Stimulated activated CD8-positive, alpha-beta memory T cell treated with anti-CD3 and anti-CD28 coated beads, Interleukin-12 subunit alpha, Interleukin-12 subunit beta, amount 100 ng/mL, for 24 hours (primary cell): ENCODE data around the gene GHDC.

Source experiments
- DNase-seq: peaks from one replicate; pipeline ENCODE4 v3.0.0-alpha.2; 2020; ENCODE audit errors: extremely low read depth

The GHDC gene

DNA sequence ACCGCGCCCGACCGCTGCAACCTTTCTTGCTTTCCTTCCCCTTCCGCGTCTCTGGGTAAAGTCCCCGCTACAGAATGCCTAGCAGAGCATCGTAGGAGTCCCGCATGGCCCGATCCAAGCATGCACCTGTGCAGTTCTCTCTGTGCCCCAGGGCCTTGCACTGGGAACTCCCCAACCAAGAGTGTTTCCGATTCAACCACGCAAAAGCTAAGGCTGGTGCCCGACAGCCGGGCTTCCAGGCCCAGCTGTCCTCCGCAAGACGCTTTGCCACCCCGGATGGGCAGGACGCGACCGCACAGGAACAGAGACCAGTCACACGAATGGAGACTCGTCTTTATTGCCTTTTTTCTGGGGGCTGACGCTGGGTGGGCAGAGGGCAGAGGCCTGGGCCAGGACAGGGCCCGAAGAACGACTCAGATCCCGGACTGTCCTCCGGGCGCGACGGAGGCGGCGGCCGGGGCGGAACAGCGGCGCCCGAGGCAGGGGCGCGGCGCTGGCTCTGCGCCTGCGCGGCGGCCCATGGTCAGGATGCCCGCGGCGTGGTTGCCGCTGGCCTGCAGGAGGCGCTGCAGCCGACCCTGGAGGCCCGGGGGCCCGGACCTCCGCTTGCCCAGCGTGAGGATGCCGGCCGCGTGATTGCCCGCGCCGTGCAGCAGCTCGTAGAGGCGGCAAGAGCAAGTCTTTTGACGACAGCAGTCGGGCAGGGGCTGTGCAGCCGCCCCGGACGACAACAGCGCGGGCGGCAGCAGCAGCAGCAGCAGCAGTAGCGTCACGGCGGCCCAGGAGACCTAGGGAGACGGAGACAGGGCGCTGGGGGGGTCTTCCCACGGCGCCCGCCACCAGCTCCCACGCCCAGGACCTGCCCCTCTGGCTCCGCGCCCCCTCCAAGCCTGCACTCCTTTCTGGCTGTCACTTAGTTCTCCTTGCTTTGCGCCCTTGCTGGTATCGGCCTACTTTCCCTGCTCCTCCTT, 10.3 kb downstream of the GHDC start:
- DNase-seq: peak; percentile 45

DNA sequence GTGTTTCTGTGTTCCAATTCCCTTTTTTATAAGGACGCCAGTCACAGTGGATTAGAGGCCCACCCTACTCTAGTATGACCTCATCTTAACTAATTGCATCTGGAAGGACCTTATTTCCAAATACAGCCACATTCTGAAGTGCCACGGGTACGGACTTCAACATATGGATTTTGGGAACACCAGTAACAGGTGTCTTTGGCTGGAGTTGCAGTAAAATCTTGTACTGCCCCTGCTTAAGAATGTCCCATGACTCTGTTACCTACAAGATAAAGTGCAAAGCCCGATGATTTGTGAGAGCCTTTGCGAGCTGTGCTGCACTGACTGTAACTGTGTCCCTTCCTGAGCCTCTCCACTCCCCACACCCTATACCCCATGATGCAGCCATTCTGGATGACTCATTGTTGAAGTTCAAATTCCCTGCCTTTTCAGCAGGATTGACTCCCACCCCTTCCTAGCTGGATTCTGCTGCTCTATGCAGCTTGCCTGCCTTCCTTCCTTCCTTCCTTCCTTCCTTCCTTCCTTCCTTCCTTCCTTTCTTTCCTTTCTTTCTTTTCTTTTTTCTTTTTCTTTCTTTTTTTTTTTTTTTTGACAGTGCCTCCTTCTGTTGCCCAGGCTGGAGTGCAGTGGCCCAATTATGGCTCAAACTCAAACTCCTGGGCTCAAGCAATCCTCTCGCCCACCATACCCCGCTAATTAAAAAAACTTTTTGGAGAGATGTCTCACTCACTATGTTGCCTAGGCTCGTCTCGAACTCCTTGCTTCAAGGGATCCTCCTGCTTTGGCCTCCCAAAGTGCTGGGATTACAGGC, 11.2 kb downstream of the GHDC start:
- no peak for DNase-seq

DNA sequence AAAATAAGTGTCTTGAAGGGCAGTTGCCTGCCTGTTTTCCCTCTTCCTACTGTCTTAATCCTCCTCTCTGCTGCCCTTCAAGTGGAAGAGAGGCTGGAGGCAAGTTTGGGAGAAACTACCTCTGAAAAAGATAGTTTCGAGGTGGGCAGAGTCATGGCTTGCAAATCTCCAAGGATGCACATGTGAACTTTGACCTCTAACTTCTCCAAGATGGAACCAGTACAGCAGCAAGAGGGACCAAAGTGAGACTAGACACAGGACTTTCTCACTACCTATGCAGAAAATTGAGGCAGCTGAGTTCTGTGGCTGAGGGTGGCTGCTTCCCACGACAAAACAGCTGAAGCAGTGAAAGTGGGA, 12.5 kb downstream of the GHDC start:
- DNase-seq: no peak

DNA sequence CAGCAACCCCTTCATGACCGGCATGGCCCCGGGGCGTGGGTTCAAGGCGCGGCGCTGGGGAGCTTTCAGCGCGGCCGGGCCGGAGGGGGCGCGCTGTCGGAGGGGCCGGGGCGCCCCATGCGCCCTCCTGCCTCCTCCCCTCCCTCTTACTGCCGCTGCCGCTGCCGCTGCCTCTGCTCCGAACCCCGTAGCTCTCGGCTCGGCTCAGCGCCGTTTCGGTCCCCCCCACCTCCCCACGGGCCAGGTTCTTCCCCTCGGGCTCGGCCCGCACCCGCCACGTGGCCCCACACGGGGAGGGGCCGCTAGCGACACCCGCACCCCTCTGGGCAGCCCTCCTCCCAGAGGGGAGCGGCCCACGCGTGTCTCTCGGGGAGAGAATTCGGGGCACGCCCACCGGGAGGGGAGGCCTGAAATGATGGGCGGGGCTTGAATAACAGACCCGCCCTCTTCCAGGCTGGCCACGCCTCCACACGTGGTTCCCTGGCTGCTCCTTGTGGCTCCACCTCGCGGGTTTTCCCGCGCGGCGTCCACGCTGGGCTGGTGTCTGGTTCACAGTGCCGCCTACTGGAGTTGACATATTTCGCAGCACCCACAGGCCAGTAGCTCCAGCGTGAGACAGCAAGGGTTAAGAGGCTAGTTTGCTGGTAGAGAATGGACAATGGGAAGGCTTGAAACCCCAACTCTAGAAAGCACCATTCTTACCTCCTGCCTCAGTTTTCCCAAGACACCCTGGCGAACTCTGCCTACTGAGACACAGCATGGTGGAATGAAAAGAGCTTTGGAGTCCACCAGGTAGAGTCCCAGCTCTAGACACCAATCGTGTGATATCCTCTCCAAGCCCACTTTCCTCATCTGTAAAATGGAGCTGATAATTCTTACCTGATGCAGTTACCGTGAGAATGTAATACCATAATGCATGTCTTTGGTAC, 13.1 kb downstream of the GHDC start, which contains the start of gene KCNH4:
Gene KCNH4 (minus strand): TSS at position 221 of the 929 bp plus-strand sequence. CDS start 197 bp downstream, at position 24.
- peak; percentile 65 for DNase-seq

DNA sequence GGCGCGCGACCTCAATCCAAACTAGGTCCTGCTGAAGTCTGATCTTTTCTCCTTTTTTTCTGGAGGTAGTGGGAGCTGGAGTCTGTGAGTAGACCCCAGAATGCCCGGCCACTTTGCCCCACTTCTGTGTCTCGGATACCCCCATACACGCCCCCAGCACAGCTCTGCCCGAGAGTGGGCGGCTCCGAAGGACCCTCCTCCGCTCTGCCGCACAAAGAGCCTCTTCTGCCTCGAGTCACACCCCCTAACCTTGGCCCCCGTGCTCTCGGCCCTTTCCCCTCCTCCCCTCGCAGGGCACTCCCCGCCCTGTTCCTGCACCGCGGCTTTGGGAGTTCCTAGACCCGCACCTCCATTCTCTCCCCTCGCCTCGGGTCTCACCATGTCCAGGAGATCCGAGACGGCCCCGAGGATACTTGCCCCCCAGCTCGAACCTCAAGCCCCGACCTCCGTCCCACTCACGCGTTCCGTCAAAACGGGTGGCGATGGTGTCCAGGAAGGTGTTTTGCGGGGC, 13.8 kb downstream of the GHDC start:
- no peak for DNase-seq

DNA sequence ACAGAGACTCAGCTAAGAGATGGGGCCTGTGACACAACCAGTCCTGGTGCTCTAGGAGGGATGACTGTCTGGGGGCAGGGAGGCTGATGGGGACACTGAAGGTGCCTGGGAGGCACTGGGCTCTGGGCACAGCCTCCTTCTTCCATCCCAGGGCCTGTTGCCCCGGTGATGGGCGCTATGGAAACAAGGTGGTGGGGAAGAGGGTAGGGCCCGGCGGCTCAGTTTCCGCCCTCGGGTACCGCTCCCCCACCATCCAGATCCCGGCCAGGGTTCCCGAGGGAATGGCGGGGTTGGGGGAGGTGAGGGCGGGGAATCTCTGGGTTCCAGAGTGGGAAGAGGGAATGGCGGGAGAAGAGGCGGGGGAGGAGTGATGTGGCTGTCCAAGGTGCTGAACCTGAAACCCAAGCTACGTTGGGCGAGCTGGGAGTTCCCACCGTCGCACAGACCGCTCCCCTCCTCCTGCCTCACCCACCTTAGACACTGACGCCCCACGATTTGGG, 14.3 kb downstream of the GHDC start:
- no peak for DNase-seq

DNA sequence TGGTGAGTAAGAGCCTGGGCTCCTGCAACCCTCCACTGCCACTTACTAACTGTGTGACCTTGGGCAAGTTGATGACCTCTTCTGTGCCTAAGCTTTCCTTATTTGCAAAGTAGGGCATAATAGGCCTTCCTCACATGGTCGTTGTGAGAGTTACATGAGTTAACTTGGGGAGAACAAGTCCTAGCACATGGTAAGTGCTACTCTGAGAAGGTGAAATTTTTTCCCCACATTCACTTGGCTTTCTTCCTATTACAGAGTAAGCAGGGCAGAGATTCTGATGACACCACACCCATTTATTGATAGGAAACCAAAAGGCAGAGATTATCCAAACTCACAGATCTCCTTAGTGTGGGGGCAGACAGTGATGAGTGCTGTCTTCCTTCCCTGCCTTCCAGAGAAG, 15.0 kb downstream of the GHDC start:
- no peak for DNase-seq

DNA sequence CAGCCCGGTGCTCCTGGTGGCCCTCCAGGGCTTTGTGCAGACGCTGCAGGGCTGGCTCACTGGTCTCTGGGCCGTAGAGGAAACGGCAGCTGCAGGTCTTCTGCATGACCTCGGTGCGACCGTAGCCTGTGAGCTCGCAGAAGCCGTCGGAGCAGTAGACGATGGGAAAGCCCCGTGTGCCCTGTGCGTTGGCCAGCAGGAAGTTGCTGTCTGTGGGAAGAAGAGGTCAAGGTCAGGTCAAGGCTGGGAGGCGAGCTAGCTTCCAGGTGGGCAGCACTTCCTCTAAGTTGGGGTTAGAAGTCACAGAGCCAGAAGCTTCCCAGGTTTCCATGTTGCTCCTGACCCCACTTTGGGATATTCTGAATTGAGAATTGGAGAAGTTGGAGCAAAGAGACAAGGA, 15.5 kb downstream of the GHDC start:
- no peak for DNase-seq

DNA sequence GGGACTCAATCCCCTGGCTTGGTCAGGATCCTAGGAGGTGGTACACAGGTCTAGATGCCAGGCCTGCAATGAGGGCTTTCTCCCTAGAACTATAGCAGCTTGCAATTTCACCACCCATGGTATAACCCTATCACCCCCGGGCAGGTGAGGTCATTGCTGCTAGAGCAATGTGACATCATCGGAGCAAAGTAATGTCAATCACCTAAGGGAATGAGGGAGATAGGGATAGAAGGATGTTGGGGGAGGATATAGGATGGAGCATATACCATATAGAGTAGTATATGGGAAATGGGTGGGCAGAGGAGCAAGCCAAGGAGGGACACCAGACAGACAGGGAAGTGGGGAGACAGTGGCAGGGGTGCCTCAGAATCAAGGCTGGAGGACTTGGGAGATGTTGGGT, 16.6 kb downstream of the GHDC start:
- no peak for DNase-seq

DNA sequence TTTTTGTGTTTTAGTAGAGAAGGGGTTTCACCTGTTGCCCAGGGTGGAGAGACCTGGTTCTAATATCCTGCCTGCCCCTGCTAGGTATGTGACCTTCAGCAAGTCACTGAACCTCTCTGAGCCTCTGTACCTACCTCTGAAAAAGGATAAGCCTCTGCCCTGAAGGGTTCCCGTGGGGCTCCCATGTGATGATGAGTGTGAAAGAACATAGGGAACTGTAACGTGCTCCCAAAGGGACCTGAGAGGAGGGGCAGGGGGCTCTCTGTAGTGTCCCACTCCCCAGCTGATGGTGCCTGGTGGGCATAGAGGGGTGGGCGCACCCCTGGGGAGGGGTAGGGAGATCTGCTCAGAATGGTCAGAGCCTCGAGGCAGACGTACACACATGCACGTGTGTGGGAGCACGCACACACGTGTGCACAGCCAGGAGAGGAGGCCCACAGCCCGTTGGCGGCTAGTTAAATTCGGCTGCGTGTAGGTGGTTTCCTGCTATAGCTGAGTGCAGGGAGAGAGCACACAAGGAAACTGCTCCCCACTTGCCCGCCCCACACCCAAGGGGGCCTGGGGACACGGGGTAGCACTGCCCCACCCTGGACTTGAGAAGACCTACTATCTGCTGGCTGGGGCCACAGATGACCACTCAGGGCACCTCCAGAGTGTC, 20.0 kb downstream of the GHDC start:
- no peak for DNase-seq

DNA sequence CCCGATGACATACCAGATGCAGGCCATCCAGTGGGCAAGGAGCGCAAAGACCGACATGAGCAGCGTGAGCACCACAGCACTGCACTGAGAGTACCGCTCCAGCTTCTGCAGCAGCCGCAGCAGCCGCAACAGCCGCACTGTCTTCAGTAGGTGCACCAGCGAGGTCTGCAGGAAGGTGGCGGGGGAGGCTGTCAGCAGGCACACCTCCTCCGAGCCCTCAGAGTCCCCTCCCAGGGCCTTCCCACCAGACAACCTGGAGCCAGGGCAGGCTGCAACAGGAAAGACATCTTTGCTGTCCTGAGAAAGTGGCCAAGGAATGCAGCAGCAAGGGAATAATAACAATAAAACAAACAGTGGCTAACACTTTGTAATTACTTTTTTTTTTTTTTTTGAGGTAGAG, 22.5 kb downstream of the GHDC start:
- no peak for DNase-seq

DNA sequence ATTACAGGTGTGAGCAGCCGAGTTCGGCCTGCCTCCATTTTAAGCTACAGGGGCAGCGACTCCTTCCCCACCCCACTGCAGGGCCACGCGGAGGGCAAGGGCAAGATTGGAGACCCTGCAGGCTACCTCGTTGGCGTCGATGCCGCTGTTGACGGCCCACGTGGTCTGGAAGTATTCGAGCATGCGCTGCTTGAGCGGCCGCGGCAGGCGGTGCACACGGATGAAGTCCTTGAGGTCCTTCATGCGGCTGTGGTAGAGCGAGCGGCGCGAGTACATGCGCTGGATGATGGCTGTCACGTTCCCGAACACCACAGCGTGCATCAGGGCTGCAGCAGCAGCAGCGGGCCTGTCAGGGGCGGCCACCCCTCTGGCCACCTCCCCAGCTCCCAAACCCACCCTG, 24.9 kb downstream of the GHDC start:
- DNase-seq: no peak

DNA sequence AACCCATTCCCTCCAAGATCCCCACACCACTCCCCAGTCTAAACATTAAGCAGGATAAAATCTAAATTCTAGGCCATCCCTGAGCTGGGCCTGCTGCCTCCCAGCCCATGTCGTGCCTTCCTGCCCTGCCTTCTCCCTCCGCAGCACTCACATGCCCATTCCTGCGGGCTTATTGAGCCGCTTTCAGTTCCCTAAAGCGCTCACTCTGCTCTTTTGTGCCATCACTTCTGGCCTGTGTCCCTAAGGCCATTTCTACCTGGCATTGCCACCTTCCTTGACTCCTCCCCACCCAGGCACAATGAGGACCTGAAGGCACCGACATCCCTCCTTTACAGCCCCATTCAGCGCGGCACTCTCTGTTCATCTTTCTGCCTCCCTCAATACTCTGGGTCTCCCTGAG, 26.5 kb downstream of the GHDC start:
- DNase-seq: no peak

DNA sequence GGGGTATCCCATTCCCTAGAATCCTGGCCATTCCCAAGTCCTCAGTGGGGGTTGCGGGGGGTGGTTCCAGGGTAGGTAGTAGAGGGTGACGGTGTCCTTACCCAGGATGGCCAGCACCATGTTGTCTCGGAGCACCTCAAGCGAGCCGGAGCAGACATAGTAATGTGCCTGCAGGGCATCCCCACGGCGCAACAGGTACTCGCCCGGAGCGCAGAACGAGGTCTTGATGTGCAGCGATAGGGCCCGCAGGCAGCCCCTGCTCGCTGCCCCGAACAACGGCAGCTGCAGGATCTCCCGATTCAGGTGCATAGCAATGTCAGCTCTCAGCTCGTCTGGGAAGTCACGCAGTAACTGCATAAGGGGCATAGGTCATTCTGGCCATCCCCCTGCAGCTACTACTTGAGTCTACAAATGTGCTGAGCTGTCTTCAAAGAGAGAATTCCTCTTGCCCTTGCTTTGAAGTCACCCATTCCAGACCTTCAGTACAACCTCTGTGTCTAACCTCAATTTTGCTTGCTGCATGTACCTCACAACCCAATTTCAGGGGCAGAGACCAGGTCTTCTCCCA, 28.0 kb downstream of the GHDC start:
- no peak for DNase-seq

DNA sequence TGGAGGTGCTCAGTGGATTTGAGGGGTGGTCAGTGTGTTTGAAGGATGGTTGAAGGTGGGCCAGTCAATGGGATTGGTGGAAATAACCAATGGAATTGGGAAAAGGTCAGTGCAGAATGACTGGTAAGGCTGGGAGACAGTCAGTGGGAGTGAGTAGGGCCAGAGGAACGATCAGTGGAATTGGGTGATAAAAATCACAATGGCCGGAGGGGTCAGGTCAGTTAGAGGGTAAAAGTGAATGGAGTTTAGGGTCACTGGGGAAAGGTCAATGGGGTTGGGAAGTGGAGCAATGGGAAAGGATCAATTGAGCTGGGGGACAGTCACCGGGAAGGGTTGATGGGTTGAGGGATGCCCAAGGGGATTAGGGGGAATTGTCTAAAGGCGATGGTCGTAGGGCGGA, 28.5 kb downstream of the GHDC start:
- DNase-seq: no peak

DNA sequence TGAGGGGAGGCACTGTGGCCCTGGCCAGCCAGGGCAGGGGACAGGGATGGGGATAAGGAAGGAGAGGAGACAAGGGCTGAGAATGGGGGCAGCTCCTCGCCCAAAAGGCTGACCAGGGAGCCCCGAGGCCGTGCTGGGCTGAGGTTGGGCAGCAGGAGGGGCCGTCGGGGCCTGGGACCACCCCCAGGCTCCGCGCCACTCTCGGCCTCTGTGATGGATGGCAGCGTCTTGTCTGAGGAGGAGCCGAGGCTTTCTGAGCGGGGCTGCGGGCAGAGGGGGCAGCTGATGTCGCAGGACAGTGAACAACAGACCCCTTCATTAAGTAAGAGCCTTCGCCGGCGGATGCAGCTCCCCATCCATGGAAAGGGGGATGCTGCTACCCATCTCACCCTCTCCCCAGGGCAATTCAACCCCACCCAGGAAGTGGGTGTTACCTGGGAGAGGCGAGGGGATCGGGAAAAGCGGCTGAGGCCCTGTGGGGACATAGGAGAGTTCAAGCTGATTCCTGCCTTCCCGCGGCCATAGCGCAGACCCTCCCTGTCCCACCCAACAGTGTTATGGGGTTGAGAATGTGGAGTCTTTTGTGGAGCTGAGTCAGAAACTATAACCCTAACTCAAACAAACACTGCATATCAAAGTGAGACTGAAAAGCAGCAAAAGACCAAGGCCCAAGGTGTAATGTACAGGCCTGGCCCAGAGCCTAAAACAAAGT, 30.4 kb downstream of the GHDC start:
- no peak for DNase-seq

DNA sequence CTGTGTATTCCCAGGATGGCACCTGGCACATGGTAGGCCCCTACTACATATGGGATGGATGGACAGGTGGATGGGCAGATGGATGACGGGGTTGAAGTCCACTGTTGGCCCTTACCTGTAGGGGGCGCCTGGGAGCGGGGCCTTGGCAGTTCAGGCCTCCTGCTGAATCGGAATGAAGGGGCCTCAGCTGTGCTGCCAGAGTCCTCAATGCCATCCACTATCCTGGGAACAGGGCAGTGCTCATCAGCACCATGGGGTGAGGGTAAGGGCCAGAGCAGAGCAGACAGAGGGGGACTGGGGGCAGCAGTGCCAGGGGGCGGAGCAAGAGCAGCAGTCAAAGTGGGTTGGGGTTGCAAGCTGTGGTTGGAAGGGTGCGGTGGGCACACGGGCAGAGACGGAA, 31.2 kb downstream of the GHDC start:
- no peak for DNase-seq

DNA sequence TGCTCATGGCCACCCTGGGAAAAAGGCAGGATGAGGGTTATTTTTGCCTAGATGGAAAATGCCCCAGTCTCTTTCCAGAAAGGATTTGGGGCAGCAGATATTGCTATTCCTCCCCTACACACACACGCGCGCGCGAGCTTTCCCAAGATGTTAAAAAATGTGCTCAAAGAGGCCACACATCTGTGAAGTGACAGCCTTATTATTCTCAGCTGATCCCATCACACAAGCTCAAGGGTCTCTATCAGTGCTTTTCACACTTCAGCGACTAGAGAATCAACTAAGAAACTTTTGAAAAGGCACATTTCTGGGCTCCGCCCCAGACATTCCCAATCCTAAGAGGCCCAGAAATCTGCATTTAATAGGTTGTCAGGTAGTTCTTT, 33.8 kb downstream of the GHDC start:
- no peak for DNase-seq

DNA sequence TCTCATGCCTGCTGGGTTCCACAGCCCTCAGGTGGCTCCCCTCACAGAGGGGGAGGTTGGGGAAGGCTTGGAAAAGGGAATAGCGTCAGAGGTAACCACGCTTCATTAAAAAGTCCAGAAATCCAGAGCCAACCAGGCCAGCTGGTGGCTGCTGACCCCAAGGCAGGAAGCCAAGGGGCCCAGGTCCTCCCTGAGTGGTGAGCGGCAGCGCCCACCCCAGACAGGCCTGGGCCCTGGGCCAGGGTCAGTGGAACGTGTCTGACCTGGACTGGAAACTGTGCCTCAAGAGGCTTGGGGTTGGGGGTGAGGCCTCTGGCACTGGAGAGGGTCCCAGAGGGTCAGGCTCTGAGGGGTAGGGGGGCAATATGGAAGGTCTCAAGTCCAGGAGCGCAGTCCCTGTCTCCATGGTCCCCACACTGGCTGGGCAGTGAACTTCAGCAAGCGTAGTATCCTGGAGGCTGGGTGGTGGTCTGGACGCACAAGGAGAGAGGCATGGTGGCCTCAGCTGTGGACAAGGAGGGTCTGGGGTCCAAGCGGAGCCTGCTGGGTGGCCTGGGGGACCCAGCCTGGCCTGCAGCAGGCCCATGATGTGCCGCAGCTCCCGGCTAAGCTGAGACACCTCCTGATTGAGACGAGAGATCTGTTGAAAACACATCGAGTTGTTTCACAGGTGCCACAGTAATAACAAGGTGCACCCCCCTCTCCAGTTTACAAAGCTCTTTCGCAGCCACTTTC, 34.3 kb downstream of the GHDC start:
- no peak for DNase-seq
